Urothelium cell line (cell line): ENCODE data around the gene IL18BP.

Experiments used
- DNase-seq: peaks from one replicate; pipeline ENCODE4 v3.0.0; 2011; ENCODE audit warnings: low spot score, mixed read lengths
- FAIRE-seq: peaks from 2 replicates; lab custom pipeline; 2011; peaks lifted over from hg19 to GRCh38; lab: Jason Lieb, UNC

The IL18BP gene

DNA sequence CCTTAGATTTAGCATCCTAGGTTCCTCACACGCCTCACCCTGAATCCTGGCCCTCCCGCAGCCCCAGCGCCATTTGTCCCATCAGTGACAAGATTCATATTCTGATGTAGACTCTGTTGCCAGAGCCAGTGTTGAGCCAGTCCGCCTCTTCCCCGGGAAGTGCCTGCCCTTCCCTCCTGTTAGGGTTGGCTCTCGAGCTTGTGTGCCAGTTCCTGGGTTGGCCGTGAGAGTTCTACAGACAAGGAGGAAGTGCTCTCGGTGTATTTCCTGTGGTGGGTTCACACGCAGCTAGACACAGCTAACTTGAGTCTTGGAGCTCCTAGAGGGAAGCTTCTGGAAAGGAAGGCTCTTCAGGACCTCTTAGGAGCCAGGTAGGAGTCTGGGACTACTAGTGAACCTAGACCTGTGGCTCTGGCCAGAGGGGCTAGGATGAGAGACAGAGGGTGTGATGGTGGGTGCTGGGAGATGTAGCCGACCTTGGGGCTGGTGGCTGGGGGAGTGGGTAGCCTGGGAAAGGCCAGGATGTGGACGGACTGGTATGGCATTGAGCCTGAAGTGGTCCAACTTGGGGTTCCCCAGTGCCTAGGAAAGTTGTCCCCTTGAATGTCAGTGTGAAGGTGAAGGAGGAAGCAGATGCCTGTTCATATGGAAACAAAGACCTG lies at the start of gene IL18BP:
TSS of gene IL18BP (plus strand) at position 261 of the 662 bp plus-strand sequence. CDS start 1,076 bp downstream, outside the sequence.
- no peak for FAIRE-seq

DNA sequence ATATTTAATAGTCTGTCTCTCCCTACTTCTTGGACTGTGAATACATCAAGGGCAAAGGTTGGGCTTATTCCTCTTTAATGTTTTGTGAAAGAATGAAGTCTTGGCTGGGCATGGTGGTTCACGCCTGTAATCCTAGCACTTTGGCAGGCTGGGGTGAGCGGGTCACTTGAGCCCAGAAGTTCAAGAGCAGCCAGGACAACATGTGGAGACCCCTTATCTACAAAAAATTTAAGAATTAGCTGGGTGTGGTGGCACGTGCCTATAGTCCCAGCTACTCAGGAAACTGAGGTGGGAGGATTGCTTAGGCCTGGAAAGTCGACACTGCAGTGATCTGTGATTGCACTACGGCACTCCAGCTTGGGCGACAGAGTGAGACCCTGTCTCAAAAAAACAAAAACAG lies 49.7 kb upstream of the IL18BP start:
- DNase-seq, result no peak
- FAIRE-seq, result no peak

More for the DNA sequence above, at the start of gene IL18BP:
- no peak for DNase-seq

DNA sequence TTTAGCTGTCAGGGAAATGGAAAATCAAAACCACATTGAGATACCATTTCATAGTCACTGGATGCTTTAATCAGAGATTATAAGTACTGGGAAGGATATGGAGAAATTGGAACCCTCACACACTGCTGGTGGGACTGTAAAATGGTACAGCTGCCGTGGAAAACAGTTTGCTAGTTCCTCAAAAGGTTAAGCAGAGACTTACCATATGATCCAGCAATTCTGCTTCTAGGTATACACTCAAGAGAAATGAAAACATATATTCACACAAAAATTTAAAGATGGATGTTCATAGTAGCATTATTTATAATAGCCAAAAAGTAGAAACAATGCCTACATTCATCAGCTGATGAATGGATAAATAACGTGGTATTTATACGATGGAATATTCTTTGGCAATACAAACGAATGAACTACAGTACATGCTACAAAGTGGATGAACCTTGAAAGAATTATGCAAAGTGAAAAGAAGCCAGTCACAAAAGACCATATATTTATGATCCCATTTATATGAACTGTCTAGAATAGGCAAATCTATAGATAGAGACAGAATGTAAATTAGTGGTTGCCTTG lies 46.9 kb upstream of the IL18BP start:
- DNase-seq (no peak), FAIRE-seq (no peak)

DNA sequence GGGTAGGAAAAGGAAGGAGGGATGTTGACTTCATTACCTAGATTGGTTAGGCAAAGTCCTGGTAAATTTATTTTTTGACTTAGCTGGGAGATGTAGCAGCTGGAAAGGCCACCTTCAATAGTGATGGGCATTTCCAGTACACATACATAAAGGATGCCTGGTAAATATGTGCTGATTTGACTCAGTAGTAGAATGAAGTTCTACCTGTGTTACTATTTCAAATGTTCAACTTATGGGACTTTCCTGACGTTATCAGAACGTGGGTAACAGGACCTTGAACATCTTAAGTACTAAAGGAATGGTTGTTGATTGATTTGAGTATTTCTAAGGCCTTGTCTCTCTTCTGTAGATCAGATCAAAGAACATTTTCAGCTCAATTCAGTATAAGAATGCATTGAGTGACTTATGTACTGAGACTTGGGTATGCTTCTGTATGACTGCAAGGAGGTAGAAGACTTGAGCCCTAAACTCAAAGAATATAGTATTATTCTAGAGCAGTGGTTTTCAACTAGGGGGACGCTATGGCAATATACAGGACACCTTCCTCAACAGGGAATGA lies 42.7 kb upstream of the IL18BP start:
- FAIRE-seq, result no peak

DNA sequence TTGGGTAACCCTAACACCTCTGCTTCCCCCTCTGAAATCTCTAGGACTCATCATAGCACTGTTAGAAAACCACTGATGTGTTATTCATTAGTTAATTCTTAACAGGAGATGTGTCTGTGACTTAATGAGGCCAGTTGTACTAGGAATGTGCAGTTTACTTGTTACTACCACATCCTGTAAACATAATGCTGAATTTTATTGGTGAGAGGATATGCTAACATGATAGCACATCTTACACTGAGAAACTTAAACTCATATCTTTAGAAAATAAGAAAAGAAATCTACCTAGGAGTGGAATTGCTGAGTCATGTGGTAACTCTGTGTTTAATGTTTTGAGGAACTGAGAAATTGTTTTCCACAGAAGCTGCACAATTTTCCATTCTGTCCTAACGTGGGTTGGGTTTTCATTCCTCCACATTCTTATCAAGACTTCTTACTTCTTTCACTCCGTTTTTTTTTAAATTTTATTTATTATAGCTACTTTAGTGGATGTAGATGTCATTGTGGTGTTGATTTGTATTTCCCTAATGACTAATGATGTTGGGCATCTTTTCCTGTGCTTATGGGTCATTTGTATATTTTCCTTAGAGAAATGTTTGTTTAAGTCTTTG lies 36.2 kb upstream of the IL18BP start:
- FAIRE-seq (no peak), DNase-seq (no peak)

More for the DNA sequence above, 42.7 kb upstream of the IL18BP start:
- no peak for DNase-seq

DNA sequence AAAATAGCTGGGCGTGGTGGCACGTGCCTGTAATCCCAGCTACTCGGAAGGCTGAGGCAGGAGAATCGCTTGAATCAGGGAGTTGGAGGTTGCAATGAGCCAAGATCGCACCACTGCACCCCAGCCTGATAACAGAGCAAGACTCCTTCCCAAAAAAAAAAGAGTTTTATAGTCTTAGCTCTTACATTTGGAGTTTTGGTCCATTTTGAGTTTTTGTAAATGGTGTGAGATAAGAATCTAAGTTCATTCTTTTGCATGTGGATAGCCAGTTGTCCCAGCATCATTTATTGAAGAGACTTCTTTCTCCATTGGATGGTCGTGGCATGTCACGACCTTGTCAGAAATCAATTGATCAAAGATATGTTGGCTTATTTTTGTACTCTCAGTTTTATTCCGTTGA lies 35.2 kb upstream of the IL18BP start:
- FAIRE-seq (no peak), DNase-seq (no peak)

DNA sequence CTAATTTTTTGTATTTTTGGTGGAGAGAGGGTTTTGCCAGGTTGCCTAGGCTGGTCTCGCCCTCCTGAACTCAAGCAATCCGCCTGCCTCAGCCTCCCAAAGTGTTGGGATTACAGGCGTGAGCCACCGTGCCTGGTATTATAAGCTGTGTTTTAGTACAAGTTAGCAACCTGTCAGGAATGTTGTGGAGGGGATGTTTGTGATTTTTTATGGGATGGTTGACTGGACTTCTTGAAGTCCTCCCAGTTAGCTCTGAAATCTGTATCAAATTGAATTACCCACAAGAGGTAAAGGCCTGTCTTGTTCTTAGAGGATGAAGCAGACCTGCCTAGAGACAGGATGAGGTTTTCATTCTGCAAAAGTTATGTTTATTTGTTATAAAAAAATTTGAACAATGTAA lies 34.1 kb upstream of the IL18BP start:
- no peak for DNase-seq
- no peak for FAIRE-seq

DNA sequence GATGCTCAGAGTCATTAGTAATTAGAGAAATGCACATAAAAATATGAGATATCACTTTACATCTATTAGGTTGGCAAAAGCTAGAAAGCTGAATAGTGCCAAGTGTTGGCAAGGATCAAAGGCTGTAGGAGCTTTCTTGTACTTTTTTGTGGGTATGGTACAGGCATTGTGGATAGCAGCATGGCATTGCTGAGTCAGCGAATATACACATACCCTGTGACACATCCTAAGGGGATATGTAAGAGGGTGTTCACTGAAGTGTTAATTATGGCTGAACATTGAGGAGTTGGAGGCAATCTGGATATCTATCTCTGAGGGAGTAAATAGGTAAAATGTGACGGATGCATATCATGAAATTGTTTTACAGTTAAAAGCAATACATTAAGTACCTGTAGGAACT lies 27.0 kb upstream of the IL18BP start:
- FAIRE-seq (no peak), DNase-seq (no peak)

DNA sequence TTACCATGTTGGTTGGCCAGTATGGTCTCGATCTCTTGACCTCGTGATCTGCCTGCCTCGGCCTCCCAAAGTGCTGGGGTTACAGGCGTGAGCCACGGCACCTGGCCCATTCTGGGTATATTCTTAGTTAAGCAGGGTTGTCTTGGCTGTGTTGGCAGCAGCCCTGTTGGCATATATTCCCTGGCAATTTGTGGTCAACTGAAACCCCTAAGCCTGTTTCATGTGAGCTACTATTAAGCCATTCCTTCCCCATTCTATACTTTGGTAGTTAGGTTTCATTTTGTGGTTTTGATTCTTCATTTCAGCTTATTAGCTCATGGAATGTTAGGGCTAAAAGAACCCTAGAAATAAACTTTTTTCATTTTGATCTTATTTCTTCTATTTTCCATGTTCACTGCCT lies 22.2 kb upstream of the IL18BP start:
- FAIRE-seq (no peak), DNase-seq (no peak)

DNA sequence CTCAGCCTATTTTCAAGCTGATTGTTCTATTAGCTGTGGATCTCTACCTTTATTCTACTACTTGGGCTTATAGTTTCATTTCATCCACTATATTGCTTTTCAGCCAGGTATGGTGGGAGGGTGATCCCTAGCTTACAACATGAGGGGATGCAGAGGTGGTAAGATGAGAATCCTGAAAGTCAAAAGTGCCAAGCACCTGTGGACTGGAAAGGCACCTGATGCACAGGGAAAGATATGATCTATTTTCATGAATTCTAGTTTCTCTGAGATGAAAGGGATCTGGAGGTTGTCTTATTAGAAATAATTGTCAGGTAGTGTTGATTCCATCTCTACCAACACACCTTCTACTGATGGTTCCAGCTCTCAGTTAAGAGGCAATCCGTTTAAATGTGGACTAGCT lies 21.6 kb upstream of the IL18BP start:
- no peak for FAIRE-seq

DNA sequence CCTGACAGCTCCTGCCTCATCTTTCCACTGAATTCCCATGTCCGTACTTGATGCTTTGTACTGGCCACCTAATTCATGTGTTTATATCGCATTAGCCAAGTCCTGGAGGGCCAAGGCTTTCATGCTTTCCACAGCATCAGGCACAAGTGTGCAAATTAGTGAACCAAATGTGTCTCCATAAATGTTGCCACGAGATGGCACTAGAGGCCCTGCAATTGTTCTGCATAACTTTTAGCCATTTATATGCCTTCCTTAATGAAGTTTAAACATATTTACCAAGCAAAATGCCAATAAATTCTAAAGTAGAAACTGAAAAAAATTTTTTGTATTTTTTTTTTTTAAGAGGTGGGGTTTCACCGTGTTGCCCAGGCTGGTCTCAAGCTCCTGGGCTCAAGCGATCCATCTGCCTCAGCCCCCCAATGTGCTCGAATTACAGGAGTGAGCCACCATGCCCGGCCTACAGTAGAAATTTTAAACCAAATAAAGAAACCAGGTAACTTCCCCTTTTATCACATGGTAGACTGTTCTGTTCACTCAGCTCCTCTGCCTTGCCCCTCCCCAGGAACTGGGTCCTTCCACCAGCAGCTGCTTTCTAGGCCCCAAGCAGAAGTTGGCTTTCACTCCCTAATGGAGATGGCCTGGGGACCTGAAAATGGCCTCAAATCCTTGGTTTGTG lies 20.8 kb upstream of the IL18BP start:
- DNase-seq (peak; percentile 57), FAIRE-seq (no peak)

More for the DNA sequence above, 21.6 kb upstream of the IL18BP start:
- no peak for DNase-seq

DNA sequence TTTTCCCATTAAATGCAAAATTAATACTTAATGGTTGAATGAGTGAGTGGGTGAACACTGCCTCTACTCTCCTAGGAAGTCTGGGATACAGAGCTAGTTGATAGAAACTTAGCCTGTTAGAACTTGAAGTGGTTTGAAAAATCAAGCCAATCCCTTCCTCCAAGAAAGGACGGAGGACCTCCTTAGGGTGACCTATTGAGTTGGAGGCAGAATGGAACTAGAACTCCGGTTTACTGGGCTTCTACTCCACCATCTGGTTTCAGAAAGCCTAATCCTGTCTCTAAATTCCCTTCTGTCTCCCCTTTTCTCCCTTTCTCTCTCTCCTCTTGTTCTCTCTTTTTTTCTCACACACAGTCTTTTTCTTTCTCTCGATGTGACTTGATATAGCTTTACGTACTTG lies 19.6 kb upstream of the IL18BP start:
- DNase-seq, result no peak
- no peak for FAIRE-seq

DNA sequence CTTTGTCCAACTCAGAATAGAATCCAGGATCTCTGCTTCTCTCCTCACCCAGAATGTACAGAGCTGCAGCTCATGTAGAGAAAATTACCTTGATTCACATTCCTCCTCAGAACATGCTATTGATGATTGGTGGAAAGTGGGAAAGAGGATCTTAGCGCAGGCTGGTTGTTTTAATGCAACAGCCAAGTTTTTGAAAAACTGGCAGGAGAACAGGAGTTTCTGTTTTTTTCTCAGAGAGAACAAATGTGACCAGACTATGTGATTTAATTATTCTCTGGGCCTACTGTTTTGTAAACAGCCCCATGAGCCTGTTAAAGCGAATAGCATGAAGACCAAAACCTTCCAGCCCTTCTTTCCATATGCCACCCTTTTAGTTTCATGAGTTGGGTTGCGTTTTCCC lies 19.1 kb upstream of the IL18BP start:
- FAIRE-seq, result no peak
- no peak for DNase-seq

DNA sequence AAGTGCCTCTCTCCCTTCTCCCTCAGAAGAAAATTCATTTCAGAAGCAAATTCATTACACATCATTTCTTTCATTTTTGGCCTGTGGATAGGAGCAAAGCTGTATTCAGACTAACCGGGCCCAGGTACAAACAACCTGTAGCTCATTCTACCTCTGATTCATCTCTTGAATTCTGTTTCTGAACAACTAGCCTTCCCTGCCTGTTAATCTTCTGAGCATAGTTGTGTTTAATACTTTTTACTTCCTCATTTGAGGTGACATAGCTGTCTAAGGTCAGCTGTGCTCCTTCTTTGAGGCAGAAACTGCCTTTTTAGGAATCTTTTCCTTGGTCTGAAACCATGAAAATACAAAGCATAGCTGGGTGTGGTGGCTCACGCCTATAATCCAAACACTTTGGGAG lies 12.6 kb upstream of the IL18BP start:
- FAIRE-seq (no peak), DNase-seq (no peak)

DNA sequence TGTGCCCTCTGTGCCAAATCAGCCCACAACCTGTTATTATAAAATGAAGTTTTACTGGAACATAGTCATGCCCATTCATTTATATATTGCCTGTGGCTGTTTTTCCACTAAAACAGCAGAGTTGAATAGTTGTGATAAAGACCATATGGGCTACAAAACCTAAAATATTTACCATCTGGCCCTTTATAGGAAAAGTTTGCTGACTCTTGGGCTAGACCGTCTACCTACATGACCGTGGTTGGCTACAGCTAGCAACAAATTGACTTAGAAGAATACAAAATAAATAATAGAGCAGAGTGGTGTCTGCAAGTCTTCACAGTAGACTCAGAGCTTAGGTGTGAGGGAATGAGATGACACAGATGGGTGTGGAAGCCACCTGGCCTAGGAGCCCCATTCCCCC lies 11.2 kb upstream of the IL18BP start:
- no peak for DNase-seq
- FAIRE-seq, result no peak

DNA sequence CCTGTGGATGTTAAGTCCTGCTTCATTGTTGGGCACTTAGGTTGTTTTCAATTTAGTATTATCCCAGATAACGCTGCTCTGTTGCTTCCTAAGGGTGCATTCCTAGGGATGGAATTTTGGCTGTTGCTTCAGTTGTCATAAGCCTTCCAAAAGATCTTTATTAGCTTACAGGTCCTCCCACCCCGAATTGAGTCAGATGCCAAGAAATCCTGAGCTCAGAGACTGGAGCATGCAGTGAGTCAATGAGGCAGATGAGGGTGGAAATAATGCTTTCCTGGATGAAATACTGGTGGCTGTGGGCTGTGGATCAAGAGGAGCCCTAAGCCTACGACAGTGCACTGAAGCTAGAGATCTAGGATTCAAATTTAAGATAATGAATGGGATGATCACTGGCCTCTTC lies 10.7 kb upstream of the IL18BP start:
- DNase-seq, result no peak
- FAIRE-seq, result no peak

DNA sequence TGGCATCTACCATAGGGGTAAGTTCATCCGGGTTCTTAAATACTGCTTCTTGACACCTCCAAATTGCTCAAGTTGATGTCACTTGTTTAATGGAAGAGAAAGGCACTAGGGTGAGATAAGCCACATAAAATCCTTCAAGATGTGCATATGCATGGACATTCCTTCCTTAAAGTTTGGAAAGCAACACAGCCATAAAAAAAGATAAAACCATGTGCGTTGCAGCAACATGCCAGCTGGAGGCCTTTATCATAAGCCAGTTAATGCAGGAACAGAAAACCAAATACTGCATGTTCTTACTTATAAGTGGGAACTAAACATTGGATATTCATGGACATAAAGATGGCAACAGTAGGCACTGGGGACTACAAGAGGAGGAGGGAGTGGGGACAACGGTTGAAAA lies 8.0 kb upstream of the IL18BP start:
- no peak for DNase-seq
- FAIRE-seq, result no peak

DNA sequence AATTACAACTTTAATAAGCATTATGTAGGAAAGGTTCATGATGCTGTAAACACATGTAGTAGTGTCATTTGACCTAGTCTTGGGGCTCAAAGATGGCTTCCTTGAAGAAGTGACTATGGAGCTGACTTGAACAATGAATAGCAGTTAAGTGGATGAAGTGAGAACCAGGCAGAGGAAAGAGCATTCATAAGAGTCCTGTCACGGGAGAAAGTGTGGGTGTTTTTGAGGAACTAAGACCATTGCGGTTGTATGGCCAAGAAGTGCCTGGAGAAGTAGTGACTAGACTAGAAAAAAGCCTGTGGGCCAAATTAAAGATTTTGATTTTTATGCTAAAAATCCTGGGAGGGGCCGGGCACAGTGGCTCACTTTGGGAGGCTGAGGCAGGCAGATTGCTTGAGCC lies 7.2 kb upstream of the IL18BP start:
- FAIRE-seq (no peak), DNase-seq (no peak)

DNA sequence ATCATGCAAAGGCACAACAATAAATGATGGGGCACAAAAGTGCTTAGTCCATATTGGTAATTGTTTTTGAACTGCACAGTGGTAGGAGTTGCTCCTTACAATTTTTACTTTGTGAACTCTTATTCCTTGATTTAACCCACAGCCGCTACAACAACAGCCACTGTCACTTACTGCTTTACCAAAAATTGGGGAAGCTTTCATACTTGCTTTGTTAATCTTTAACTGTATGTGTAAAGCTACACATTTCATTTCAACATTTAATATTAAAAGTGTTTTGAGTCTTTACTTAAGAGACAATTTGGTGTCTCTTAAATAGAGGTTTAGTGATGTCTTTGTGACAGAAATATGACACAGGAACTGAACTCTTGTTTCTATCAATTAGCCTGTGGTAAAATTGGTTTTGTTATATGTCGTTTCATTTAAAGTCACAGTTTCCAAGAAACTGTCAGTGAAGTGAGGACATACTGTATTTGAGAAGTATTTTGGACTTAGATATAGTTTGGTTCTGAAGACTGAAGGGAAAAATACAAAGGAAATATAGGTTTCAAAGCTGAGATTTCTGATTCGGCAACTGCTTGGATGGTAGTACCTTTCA lies 6.5 kb upstream of the IL18BP start:
- DNase-seq (no peak), FAIRE-seq (no peak)

DNA sequence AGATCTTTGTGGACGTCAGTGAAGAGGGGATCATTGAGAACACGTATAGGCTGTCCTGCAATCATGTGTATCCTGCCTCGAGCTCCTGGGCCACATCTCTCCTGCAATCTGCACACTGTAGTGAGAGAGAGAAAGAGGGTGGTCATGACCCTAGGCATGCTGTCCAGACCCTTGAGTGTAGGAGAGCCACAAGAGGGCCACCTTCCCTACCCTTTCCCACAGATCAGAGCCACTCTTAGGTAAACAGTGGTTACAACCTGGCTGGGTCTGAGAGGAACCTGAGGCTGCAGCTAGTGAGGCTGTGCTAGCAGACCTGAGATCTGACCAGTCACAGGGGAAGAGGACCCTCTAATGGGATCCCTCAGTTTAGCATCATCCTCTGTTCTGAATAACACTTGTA lies 3.9 kb upstream of the IL18BP start:
- DNase-seq (no peak), FAIRE-seq (no peak)

DNA sequence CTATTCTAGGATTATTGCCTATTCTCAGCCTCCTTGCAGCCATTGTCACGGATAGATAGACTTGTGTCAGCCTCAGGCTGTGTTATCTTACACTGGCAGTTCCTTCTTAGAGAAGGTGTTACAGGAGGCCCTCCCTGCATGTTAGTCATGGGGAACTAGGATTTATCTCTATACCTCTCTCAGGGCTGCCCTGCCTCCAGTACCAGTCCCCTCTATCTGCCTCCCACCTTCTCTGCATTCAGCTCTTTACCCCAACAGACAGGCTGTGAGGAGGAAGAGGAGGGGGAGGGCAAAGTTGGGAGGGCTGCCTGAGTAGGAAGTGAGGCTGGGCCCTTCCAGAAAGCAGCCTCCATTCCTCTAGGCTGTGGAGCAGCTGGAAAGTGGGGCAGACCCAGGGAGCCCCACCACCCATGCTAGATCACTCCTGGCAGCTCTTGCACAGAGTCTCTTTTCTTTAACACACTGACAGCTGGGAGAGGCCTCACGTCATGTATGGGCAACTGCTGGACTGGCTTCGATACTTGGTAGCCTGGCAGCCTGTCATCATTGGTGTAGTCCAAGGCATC lies 2.9 kb upstream of the IL18BP start:
- no peak for DNase-seq
- FAIRE-seq, result no peak
